Measurements from ENCODE around the gene AFMID.
"Not testable (repeated sequence)": the region's sequence is repeated elsewhere in the genome, so short reads cannot be mapped to it uniquely, and the experiment has no call there.

Gene AFMID

GRCh38 chr17:78249818-78250806, 63.0 kb downstream of the AFMID start:
- Histone ChIP-seq H3K9ac (ENCODE audit: low read depth in 1 of 2, low read length in 2 of 2) (no peak overlapping the region), H3K27ac (ENCODE audit: low read depth, low read length) (no peak overlapping the region), H3K4me3 (ENCODE audit: low read depth in 1 of 2, low read length in 2 of 2) (no peak overlapping the region)

GRCh38 chr17:78250891-78251772, 64.0 kb downstream of the AFMID start:
- peak overlapping the region in 1 of 2 donors; percentile 32 for H3K4me3 ChIP-seq (ENCODE audit: low read depth in 1 of 2, low read length in 2 of 2)
- H3K27ac ChIP-seq (ENCODE audit: low read depth, low read length), result no peak overlapping the region
- peak overlapping the region in 1 of 2 donors; percentile 54 for H3K9ac ChIP-seq (ENCODE audit: low read depth in 1 of 2, low read length in 2 of 2)
- peaks cover 15 to 35% of the 10 kb centered on the region in 2 donors for H3K4me1 ChIP-seq (ENCODE audit: control insufficient read depth in 1 of 2, insufficient read depth in 2 of 2, low read length in 2 of 2)
- no peaks in the 10 kb centered on the region for H3K36me3 ChIP-seq (ENCODE audit: control insufficient read depth in 1 of 2, insufficient read depth in 2 of 2, low read length in 2 of 2)
- no peaks in the 10 kb centered on the region for H3K9me3 ChIP-seq (ENCODE audit: control insufficient read depth in 1 of 2, low read length in 2 of 2)
- no peaks in the 10 kb centered on the region for H3K27me3 ChIP-seq (ENCODE audit: control insufficient read depth in 1 of 2, insufficient read depth in 2 of 2, low read length in 2 of 2)

More at GRCh38 chr17:78249818-78250806, 63.0 kb downstream of the AFMID start:
- no peaks in the 10 kb centered on the region for H3K27me3 ChIP-seq (ENCODE audit: control insufficient read depth in 1 of 2, insufficient read depth in 2 of 2, low read length in 2 of 2)
- no peaks in the 10 kb centered on the region for H3K9me3 ChIP-seq (ENCODE audit: control insufficient read depth in 1 of 2, low read length in 2 of 2)
- peaks cover 15 to 35% of the 10 kb centered on the region in 2 donors for H3K4me1 ChIP-seq (ENCODE audit: control insufficient read depth in 1 of 2, insufficient read depth in 2 of 2, low read length in 2 of 2)
- no peaks in the 10 kb centered on the region for H3K36me3 ChIP-seq (ENCODE audit: control insufficient read depth in 1 of 2, insufficient read depth in 2 of 2, low read length in 2 of 2)

GRCh38 chr17:78251773-78252103, 64.6 kb downstream of the AFMID start:
- H3K9me3 ChIP-seq (ENCODE audit: control insufficient read depth in 1 of 2, low read length in 2 of 2), result no peaks in the 10 kb centered on the region
- H3K27me3 ChIP-seq (ENCODE audit: control insufficient read depth in 1 of 2, insufficient read depth in 2 of 2, low read length in 2 of 2), result no peaks in the 10 kb centered on the region
- H3K9ac ChIP-seq (ENCODE audit: low read depth in 1 of 2, low read length in 2 of 2), result peak overlapping the region in 1 of 2 donors; percentile 54
- peaks cover 15 to 35% of the 10 kb centered on the region in 2 donors for H3K4me1 ChIP-seq (ENCODE audit: control insufficient read depth in 1 of 2, insufficient read depth in 2 of 2, low read length in 2 of 2)
- H3K36me3 ChIP-seq (ENCODE audit: control insufficient read depth in 1 of 2, insufficient read depth in 2 of 2, low read length in 2 of 2), result no peaks in the 10 kb centered on the region
- H3K4me3 ChIP-seq (ENCODE audit: low read depth in 1 of 2, low read length in 2 of 2), result no peak overlapping the region
- H3K27ac ChIP-seq (ENCODE audit: low read depth, low read length), result no peak overlapping the region

GRCh38 chr17:78252111-78252634, 65.0 kb downstream of the AFMID start:
- H3K9ac ChIP-seq (ENCODE audit: low read depth in 1 of 2, low read length in 2 of 2), result no peak overlapping the region

GRCh38 chr17:78252701-78253635, 65.8 kb downstream of the AFMID start:
- no peak overlapping the region for H3K27ac ChIP-seq (ENCODE audit: low read depth, low read length)
- H3K4me1 ChIP-seq (ENCODE audit: control insufficient read depth in 1 of 2, insufficient read depth in 2 of 2, low read length in 2 of 2), result peaks cover 17 to 42% of the 10 kb centered on the region in 2 donors
- no peak overlapping the region for H3K9ac ChIP-seq (ENCODE audit: low read depth in 1 of 2, low read length in 2 of 2)
- no peaks in the 10 kb centered on the region for H3K27me3 ChIP-seq (ENCODE audit: control insufficient read depth in 1 of 2, insufficient read depth in 2 of 2, low read length in 2 of 2)
- H3K36me3 ChIP-seq (ENCODE audit: control insufficient read depth in 1 of 2, insufficient read depth in 2 of 2, low read length in 2 of 2), result no peaks in the 10 kb centered on the region
- no peaks in the 10 kb centered on the region for H3K9me3 ChIP-seq (ENCODE audit: control insufficient read depth in 1 of 2, low read length in 2 of 2)
- no peak overlapping the region for H3K4me3 ChIP-seq (ENCODE audit: low read depth in 1 of 2, low read length in 2 of 2)

More at GRCh38 chr17:78252111-78252634, 65.0 kb downstream of the AFMID start:
- Histone ChIP-seq H3K4me3 (ENCODE audit: low read depth in 1 of 2, low read length in 2 of 2) (no peak overlapping the region), H3K9me3 (ENCODE audit: control insufficient read depth in 1 of 2, low read length in 2 of 2) (no peaks in the 10 kb centered on the region), H3K4me1 (ENCODE audit: control insufficient read depth in 1 of 2, insufficient read depth in 2 of 2, low read length in 2 of 2) (peaks cover 15 to 35% of the 10 kb centered on the region in 2 donors), H3K36me3 (ENCODE audit: control insufficient read depth in 1 of 2, insufficient read depth in 2 of 2, low read length in 2 of 2) (no peaks in the 10 kb centered on the region), H3K27ac (ENCODE audit: low read depth, low read length) (no peak overlapping the region), H3K27me3 (ENCODE audit: control insufficient read depth in 1 of 2, insufficient read depth in 2 of 2, low read length in 2 of 2) (no peaks in the 10 kb centered on the region)

- H3K4me3 ChIP-seq (ENCODE audit: low read depth in 1 of 2, low read length in 2 of 2), result peak overlapping the region; percentile 82 to 88
- not testable (repeated sequence) for H3K9me3 ChIP-seq (ENCODE audit: control insufficient read depth in 1 of 2, low read length in 2 of 2); H3K27ac ChIP-seq (ENCODE audit: low read depth, low read length); H3K36me3 ChIP-seq (ENCODE audit: control insufficient read depth in 1 of 2, insufficient read depth in 2 of 2, low read length in 2 of 2); H3K27me3 ChIP-seq (ENCODE audit: control insufficient read depth in 1 of 2, insufficient read depth in 2 of 2, low read length in 2 of 2)
- H3K9ac ChIP-seq (ENCODE audit: low read depth in 1 of 2, low read length in 2 of 2), result peak overlapping the region; percentile 91 to 96
- H3K4me1 ChIP-seq (ENCODE audit: control insufficient read depth in 1 of 2, insufficient read depth in 2 of 2, low read length in 2 of 2), result peaks cover 22 to 48% of the 10 kb centered on the region in 2 donors
Observed at GRCh38 chr17:78253636-78253945, 66.4 kb downstream of the AFMID start.

GRCh38 chr17:78253946-78254672, 66.9 kb downstream of the AFMID start:
- H3K4me1 ChIP-seq (ENCODE audit: control insufficient read depth in 1 of 2, insufficient read depth in 2 of 2, low read length in 2 of 2), result peaks cover 22 to 51% of the 10 kb centered on the region in 2 donors
- peak overlapping the region; percentile 75 for H3K27ac ChIP-seq (ENCODE audit: low read depth, low read length)
- no peaks in the 10 kb centered on the region for H3K9me3 ChIP-seq (ENCODE audit: control insufficient read depth in 1 of 2, low read length in 2 of 2)
- H3K36me3 ChIP-seq (ENCODE audit: control insufficient read depth in 1 of 2, insufficient read depth in 2 of 2, low read length in 2 of 2), result no peaks in the 10 kb centered on the region
- no peaks in the 10 kb centered on the region for H3K27me3 ChIP-seq (ENCODE audit: control insufficient read depth in 1 of 2, insufficient read depth in 2 of 2, low read length in 2 of 2)
- peak overlapping the region; percentile 91 to 96 for H3K9ac ChIP-seq (ENCODE audit: low read depth in 1 of 2, low read length in 2 of 2)
- peak overlapping the region; percentile 82 to 88 for H3K4me3 ChIP-seq (ENCODE audit: low read depth in 1 of 2, low read length in 2 of 2)

GRCh38 chr17:78255029-78255656, 68.0 kb downstream of the AFMID start:
- Histone ChIP-seq H3K27me3 (ENCODE audit: control insufficient read depth in 1 of 2, insufficient read depth in 2 of 2, low read length in 2 of 2) (no peaks in the 10 kb centered on the region), H3K4me1 (ENCODE audit: control insufficient read depth in 1 of 2, insufficient read depth in 2 of 2, low read length in 2 of 2) (peaks cover 22 to 51% of the 10 kb centered on the region in 2 donors), H3K27ac (ENCODE audit: low read depth, low read length) (no peak overlapping the region), H3K4me3 (ENCODE audit: low read depth in 1 of 2, low read length in 2 of 2) (no peak overlapping the region), H3K9me3 (ENCODE audit: control insufficient read depth in 1 of 2, low read length in 2 of 2) (no peaks in the 10 kb centered on the region), H3K36me3 (ENCODE audit: control insufficient read depth in 1 of 2, insufficient read depth in 2 of 2, low read length in 2 of 2) (no peaks in the 10 kb centered on the region), H3K9ac (ENCODE audit: low read depth in 1 of 2, low read length in 2 of 2) (no peak overlapping the region)
